BE2C (cell line): ENCODE results near the gene CHODL.

Experiments
- DNase-seq: peaks from one replicate; pipeline ENCODE4 v3.0.0-alpha.2; 2020
- H3K27me3 ChIP-seq: fragments of 250-450 bp; sonication (Bioruptor Pico); 2 replicates; pipeline ENCODE4 v1.5.1; 2020; ENCODE audit warnings: mild to moderate bottlenecking
- H3K36me3 ChIP-seq: fragments of 250-450 bp; sonication (Bioruptor Pico); 2 replicates; pipeline ENCODE4 v1.5.1; 2020; ENCODE audit warnings: mild to moderate bottlenecking
- H3K4me1 ChIP-seq: fragments of 250-450 bp; sonication (Bioruptor Pico); 2 replicates; pipeline ENCODE4 v1.5.1; 2020
- H3K4me3 ChIP-seq: 2 replicates; pipeline ENCODE4 v1.5.1; 2011; ENCODE audit warnings: low read depth, low read length
- H3K9me3 ChIP-seq: fragments of 250-450 bp; sonication (Bioruptor Pico); 2 replicates; pipeline ENCODE4 v1.5.1; 2020
- CTCF ChIP-seq: IDR thresholded peaks from 2 replicates; pipeline ENCODE4 v1.5.1; 2012; ENCODE audit warnings: mild to moderate bottlenecking, low read depth, low read length

Gene CHODL

GRCh38 chr21:18269856-18270255 is 25.2 kb downstream of the CHODL start:
- H3K36me3 ChIP-seq: no peaks in the 10 kb centered on the region

GRCh38 chr21:18273400-18273799 is 28.8 kb downstream of the CHODL start:
- H3K36me3 ChIP-seq: no peaks in the 10 kb centered on the region
- no peaks in the 10 kb centered on the region for H3K9me3 ChIP-seq
- no peak for TF ChIP-seq CTCF
- H3K4me1 ChIP-seq: no peaks in the 10 kb centered on the region
- H3K27me3 ChIP-seq: no peaks in the 10 kb centered on the region
- DNase-seq: no peak
- no peak overlapping the region for H3K4me3 ChIP-seq

More at GRCh38 chr21:18269856-18270255, 25.2 kb downstream of the CHODL start:
- H3K4me3 ChIP-seq: no peak overlapping the region
- H3K9me3 ChIP-seq: no peaks in the 10 kb centered on the region
- DNase-seq: no peak
- no peak for TF ChIP-seq CTCF
- H3K4me1 ChIP-seq: no peaks in the 10 kb centered on the region
- H3K27me3 ChIP-seq: no peaks in the 10 kb centered on the region

GRCh38 chr21:18274370-18274769 is 29.7 kb downstream of the CHODL start:
- Histone ChIP-seq H3K4me1 (no peaks in the 10 kb centered on the region), H3K4me3 (no peak overlapping the region), H3K27me3 (no peaks in the 10 kb centered on the region), H3K9me3 (no peaks in the 10 kb centered on the region), H3K36me3 (no peaks in the 10 kb centered on the region)
- TF ChIP-seq CTCF: no peak
- DNase-seq: no peak

GRCh38 chr21:18275781-18276180 is 31.1 kb downstream of the CHODL start:
- H3K36me3 ChIP-seq: no peaks in the 10 kb centered on the region
- TF ChIP-seq CTCF: no peak
- no peak for DNase-seq
- no peaks in the 10 kb centered on the region for H3K27me3 ChIP-seq
- no peak overlapping the region for H3K4me3 ChIP-seq
- H3K4me1 ChIP-seq: no peaks in the 10 kb centered on the region
- H3K9me3 ChIP-seq: no peaks in the 10 kb centered on the region

GRCh38 chr21:18285379-18285778 is 40.7 kb downstream of the CHODL start:
- H3K9me3 ChIP-seq: no peaks in the 10 kb centered on the region
- H3K27me3 ChIP-seq: no peaks in the 10 kb centered on the region
- DNase-seq: no peak
- no peak for TF ChIP-seq CTCF
- H3K36me3 ChIP-seq: no peaks in the 10 kb centered on the region
- no peak overlapping the region for H3K4me3 ChIP-seq
- no peaks in the 10 kb centered on the region for H3K4me1 ChIP-seq

GRCh38 chr21:18289876-18290275 is 45.2 kb downstream of the CHODL start:
- H3K4me1 ChIP-seq: no peaks in the 10 kb centered on the region
- H3K9me3 ChIP-seq: no peaks in the 10 kb centered on the region
- H3K36me3 ChIP-seq: no peaks in the 10 kb centered on the region
- no peak overlapping the region for H3K4me3 ChIP-seq
- no peaks in the 10 kb centered on the region for H3K27me3 ChIP-seq
- TF ChIP-seq CTCF: no peak
- DNase-seq: no peak
